ENCODE results near the gene SLC9A9. TPM values are rescaled to one million over a fixed set of nuclear protein-coding genes. Genes with fewer than 3 reads are reported as not detected.

Gene SLC9A9
- total and polyA plus RNA-seq, 9 of the 15 experiments (the other 6 are each of a cell fraction or from before 2014, with no cell fraction given): 0.03 to 0.13 TPM; not detected in 7

- DNase-seq (ENCODE audit: extremely low read depth in 1 of 4, low spot score in 3 of 4) (no peak), FAIRE-seq (no peak), ATAC-seq (no peak)
- in situ Hi-C loops (cut with MboI): no loop called here
- Histone ChIP-seq H3K36me3 (ENCODE audit: control insufficient read depth, insufficient read depth, low read length) (no peaks in the 10 kb centered on the region), H3K9ac (ENCODE audit: insufficient read depth in 1 of 2, low read depth in 2 of 2, low read length in 2 of 2) (no peak overlapping the region), H3K27ac (ENCODE audit: extremely low read depth, low read depth, low read length) (no peak overlapping the region), H3K9me3 (replicated peaks; ENCODE audit: control insufficient read depth, insufficient read depth, low read depth, low read length) (no peaks in the 10 kb centered on the region), H3K4me3 (no peak overlapping the region), H4K20me1 (replicated peaks; ENCODE audit: control insufficient read depth, insufficient read depth, low read length) (no peaks in the 10 kb centered on the region), H3K4me1 (replicated peaks in 1 of 2; ENCODE audit: control insufficient read depth in 2 of 2, insufficient read depth in 2 of 2, low read length in 2 of 2) (no peaks in the 10 kb centered on the region), H3K27me3 (ENCODE audit: control insufficient read depth in 2 of 2, insufficient read depth in 2 of 2, low read length in 2 of 2) (no peaks in the 10 kb centered on the region), H3K9me1 (ENCODE audit: control insufficient read depth, insufficient read depth, low read length) (no peaks in the 10 kb centered on the region), H3K4me2 (ENCODE audit: insufficient read depth, low read length) (no peak overlapping the region), H2AFZ (ENCODE audit: low read depth, low read length) (no peak overlapping the region), H3K79me2 (ENCODE audit: control insufficient read depth, insufficient read depth, low read length) (no peaks in the 10 kb centered on the region)
- ChIA-PET CTCF (ENCODE audit: low intra/inter-chr PET ratio) (no interaction called here), POLR2A (no interaction called here)
- BruUV-seq (replicated peaks): no TSS peak
- TF ChIP-seq ATF3 (IDR thresholded peaks at IDR 0.05): peak; percentile 45
- TF ChIP-seq ATF3 (CRISPR knock-in tag; conservative IDR thresholded peaks at IDR 0.05): no peak
- no peak for TF ChIP-seq CBX1 (IDR thresholded peaks at IDR 0.05; ENCODE audit: low read depth)
- 0% methylated on average over 3 of the region's 3 CpGs for WGBS (ENCODE audit: insufficient coverage, low coverage, missing lambda C conversion rate)
- intact Hi-C loops (cut with micrococcal nuclease): no loop called here
Measured at GRCh38 chr3:143628971-143629370, 219.3 kb downstream of the SLC9A9 start.

- no peak for ATAC-seq
- no peak for DNase-seq (ENCODE audit: extremely low read depth in 1 of 4, low spot score in 3 of 4)
- no peak overlapping the region for H3K27ac ChIP-seq (ENCODE audit: extremely low read depth, low read depth, low read length)
- 16% methylated on average over 5 of the region's 5 CpGs for WGBS (ENCODE audit: insufficient coverage, low coverage, missing lambda C conversion rate)
- no peaks in the 10 kb centered on the region for H3K27me3 ChIP-seq (ENCODE audit: control insufficient read depth in 2 of 2, insufficient read depth in 2 of 2, low read length in 2 of 2)
- ChIA-PET POLR2A (no interaction called here), CTCF (ENCODE audit: low intra/inter-chr PET ratio) (no interaction called here)
- H3K9me1 ChIP-seq (ENCODE audit: control insufficient read depth, insufficient read depth, low read length): no peaks in the 10 kb centered on the region
- in situ Hi-C loops (cut with MboI): no loop called here
- no peaks in the 10 kb centered on the region for H3K9me3 ChIP-seq (replicated peaks; ENCODE audit: control insufficient read depth, insufficient read depth, low read depth, low read length)
- no peaks in the 10 kb centered on the region for H3K79me2 ChIP-seq (ENCODE audit: control insufficient read depth, insufficient read depth, low read length)
- no peaks in the 10 kb centered on the region for H3K4me1 ChIP-seq (replicated peaks in 1 of 2; ENCODE audit: control insufficient read depth in 2 of 2, insufficient read depth in 2 of 2, low read length in 2 of 2)
- no peak for FAIRE-seq
- H3K4me2 ChIP-seq (ENCODE audit: insufficient read depth, low read length): no peak overlapping the region
- H3K4me3 ChIP-seq: no peak overlapping the region
- no TSS peak for BruUV-seq (replicated peaks)
- H4K20me1 ChIP-seq (replicated peaks; ENCODE audit: control insufficient read depth, insufficient read depth, low read length): no peaks in the 10 kb centered on the region
- H3K36me3 ChIP-seq (ENCODE audit: control insufficient read depth, insufficient read depth, low read length): no peaks in the 10 kb centered on the region
- intact Hi-C loops (cut with micrococcal nuclease): no loop called here
- no peak overlapping the region for H2AFZ ChIP-seq (ENCODE audit: low read depth, low read length)
- no peak overlapping the region for H3K9ac ChIP-seq (ENCODE audit: insufficient read depth in 1 of 2, low read depth in 2 of 2, low read length in 2 of 2)
- no peak for TF ChIP-seq SAFB2 (IDR thresholded peaks at IDR 0.05; ENCODE audit: borderline replicate concordance, low read depth, low read length, severe bottlenecking)
- TF ChIP-seq FOXA1 (IDR thresholded peaks at IDR 0.05; ENCODE audit: borderline replicate concordance): no peak
- no peak for TF ChIP-seq ZNF347 (CRISPR knock-in tag; IDR thresholded peaks at IDR 0.05; ENCODE audit: low read depth)
- no peak for TF ChIP-seq FOXM1 (IDR thresholded peaks at IDR 0.05; ENCODE audit: low read depth)
- no peak for TF ChIP-seq FOXM1 (CRISPR knock-in tag; IDR thresholded peaks at IDR 0.05; ENCODE audit: low read depth)
- no peak for TF ChIP-seq CHD1 (IDR thresholded peaks at IDR 0.05; ENCODE audit: low read length)
- no peak for TF ChIP-seq MAFF (IDR thresholded peaks at IDR 0.05; ENCODE audit: low read length)
- TF ChIP-seq ZNF3 (CRISPR knock-in tag; IDR thresholded peaks at IDR 0.05): no peak
- TF ChIP-seq MNT (conservative IDR thresholded peaks at IDR 0.05): no peak
- no peak for TF ChIP-seq PML (IDR thresholded peaks at IDR 0.05; ENCODE audit: low read length)
- TF ChIP-seq RBM25 (IDR thresholded peaks at IDR 0.05; ENCODE audit: low read depth, low read length, severe bottlenecking): no peak
- TF ChIP-seq U2AF1 (optimal IDR thresholded peaks at IDR 0.05; ENCODE audit: low read depth, low read length): no peak
Measured at GRCh38 chr3:143627336-143627735, 220.9 kb downstream of the SLC9A9 start.
